ENCODE data around the gene CCDC190. TPM values are rescaled to one million over a fixed set of nuclear protein-coding genes. Genes with fewer than 3 reads are reported as not detected.

CCDC190 gene
- total and polyA plus RNA-seq, 9 of the 15 experiments (the other 6 are each of a cell fraction or from before 2014, with no cell fraction given), result not detected

- 0% methylated on average over 1 of the region's 1 CpG for WGBS (ENCODE audit: insufficient coverage, low coverage, missing lambda C conversion rate)
- ATAC-seq (no peak), DNase-seq (ENCODE audit: extremely low read depth in 1 of 4, low spot score in 3 of 4) (no peak), FAIRE-seq (no peak)
- peaks cover 0 to 5% of the 10 kb centered on the region in 2 experiments; a peak in 2 of 5 replicates for H3K4me1 ChIP-seq (replicated peaks in 1 of 2; ENCODE audit: control insufficient read depth in 2 of 2, insufficient read depth in 2 of 2, low read length in 2 of 2)
- H3K9me1 ChIP-seq (ENCODE audit: control insufficient read depth, insufficient read depth, low read length), result no peaks in the 10 kb centered on the region
- no peaks in the 10 kb centered on the region for H3K36me3 ChIP-seq (ENCODE audit: control insufficient read depth, insufficient read depth, low read length)
- no peaks in the 10 kb centered on the region for H3K9me3 ChIP-seq (replicated peaks; ENCODE audit: control insufficient read depth, insufficient read depth, low read depth, low read length)
- CTCF ChIA-PET (ENCODE audit: low intra/inter-chr PET ratio), result no interaction called here
- no peak overlapping the region for H2AFZ ChIP-seq (ENCODE audit: low read depth, low read length)
- intact Hi-C loops (cut with micrococcal nuclease), result no loop called here
- POLR2A ChIA-PET, result no interaction called here
- H3K27me3 ChIP-seq (ENCODE audit: control insufficient read depth in 2 of 2, insufficient read depth in 2 of 2, low read length in 2 of 2), result peaks cover 6 to 10% of the 10 kb centered on the region in 2 experiments; a peak in 4 of 5 replicates
- peak; percentile 30; the same call in 1 of the 2 replicates for TF ChIP-seq MTA2 (IDR thresholded peaks at IDR 0.05; ENCODE audit: low read depth)
- TF ChIP-seq ZNF512 (tag; IDR thresholded peaks at IDR 0.05), result peak; percentile 95
- TF ChIP-seq MTA1 (IDR thresholded peaks at IDR 0.05; ENCODE audit: borderline replicate concordance), result peak; percentile 56; the same call in 1 of the 2 replicates
- no peak for TF ChIP-seq TAF1 (IDR thresholded peaks at IDR 0.05; ENCODE audit: control insufficient read depth, extremely low read depth, insufficient read depth, low read length, severe bottlenecking)
- no peak for TF ChIP-seq MAFG (tag; conservative IDR thresholded peaks at IDR 0.05)
- TF ChIP-seq ZBTB5 (IDR thresholded peaks at IDR 0.05), result peak; percentile 47; the same call in 1 of the 2 replicates
- no peak for TF ChIP-seq BRCA1 (IDR thresholded peaks at IDR 0.05)
- no peak for TF ChIP-seq BRCA1 (CRISPR knock-in tag; IDR thresholded peaks at IDR 0.05)
- 0 out of 2 replicates have a peak, but pooled peaks have one; percentile 30 for TF ChIP-seq THRAP3 (IDR thresholded peaks at IDR 0.05; ENCODE audit: borderline replicate concordance)
- TF ChIP-seq CC2D1A (IDR thresholded peaks at IDR 0.05), result 0 out of 2 replicates have a peak, but pooled peaks have one; percentile 13
- H3K4me3 ChIP-seq, result no peak overlapping the region
- no peak overlapping the region for H3K4me2 ChIP-seq (ENCODE audit: insufficient read depth, low read length)
- H3K27ac ChIP-seq (ENCODE audit: extremely low read depth, low read depth, low read length), result no peak overlapping the region
- H4K20me1 ChIP-seq (replicated peaks; ENCODE audit: control insufficient read depth, insufficient read depth, low read length), result no peaks in the 10 kb centered on the region
- BruUV-seq (replicated peaks), result no TSS peak
- in situ Hi-C loops (cut with MboI), result no loop called here
- H3K9ac ChIP-seq (ENCODE audit: insufficient read depth in 1 of 2, low read depth in 2 of 2, low read length in 2 of 2), result no peak overlapping the region
- H3K79me2 ChIP-seq (ENCODE audit: control insufficient read depth, insufficient read depth, low read length), result no peaks in the 10 kb centered on the region
Observed at GRCh38 chr1:162829268-162829667, 31.7 kb downstream of the CCDC190 start.

Data from K562 (cell line).